ENCODE measurements around the gene ALK.

DNA sequence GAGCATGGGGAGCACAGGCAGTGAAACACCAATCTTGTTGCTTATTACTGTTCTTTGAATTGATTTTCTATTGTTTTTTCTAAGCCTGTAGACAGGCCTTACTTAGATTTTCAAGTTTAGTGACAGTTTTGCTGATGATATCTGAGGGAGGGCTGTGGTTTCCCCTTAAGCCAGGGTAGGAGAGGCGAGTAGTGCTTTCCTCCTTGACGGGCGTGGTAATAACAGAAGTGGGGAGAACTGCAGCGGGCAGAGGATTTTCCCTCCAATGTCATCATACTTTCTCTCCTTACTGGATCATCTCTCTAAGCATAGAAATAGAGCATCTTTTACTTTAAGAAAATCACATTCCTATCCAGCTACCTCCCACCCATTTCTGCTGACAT is 314.4 kb downstream of the ALK start:
- TF ChIP-seq, protein P1, sequence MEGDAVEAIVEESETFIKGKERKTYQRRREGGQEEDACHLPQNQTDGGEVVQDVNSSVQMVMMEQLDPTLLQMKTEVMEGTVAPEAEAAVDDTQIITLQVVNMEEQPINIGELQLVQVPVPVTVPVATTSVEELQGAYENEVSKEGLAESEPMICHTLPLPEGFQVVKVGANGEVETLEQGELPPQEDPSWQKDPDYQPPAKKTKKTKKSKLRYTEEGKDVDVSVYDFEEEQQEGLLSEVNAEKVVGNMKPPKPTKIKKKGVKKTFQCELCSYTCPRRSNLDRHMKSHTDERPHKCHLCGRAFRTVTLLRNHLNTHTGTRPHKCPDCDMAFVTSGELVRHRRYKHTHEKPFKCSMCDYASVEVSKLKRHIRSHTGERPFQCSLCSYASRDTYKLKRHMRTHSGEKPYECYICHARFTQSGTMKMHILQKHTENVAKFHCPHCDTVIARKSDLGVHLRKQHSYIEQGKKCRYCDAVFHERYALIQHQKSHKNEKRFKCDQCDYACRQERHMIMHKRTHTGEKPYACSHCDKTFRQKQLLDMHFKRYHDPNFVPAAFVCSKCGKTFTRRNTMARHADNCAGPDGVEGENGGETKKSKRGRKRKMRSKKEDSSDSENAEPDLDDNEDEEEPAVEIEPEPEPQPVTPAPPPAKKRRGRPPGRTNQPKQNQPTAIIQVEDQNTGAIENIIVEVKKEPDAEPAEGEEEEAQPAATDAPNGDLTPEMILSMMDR (conservative IDR thresholded peaks at IDR 0.05 in 1 of 2, IDR thresholded peaks at IDR 0.05 in 1 of 2; ENCODE audit: low read depth in 1 of 2, low read length in 2 of 2): no peak
- no peak for TF ChIP-seq EZH2 (IDR thresholded peaks at IDR 0.05; ENCODE audit: low read length, missing control alignments)
